Measurements from ENCODE around the gene EVI5. TPM values are rescaled to one million over a fixed set of nuclear protein-coding genes. Genes with fewer than 3 reads are reported as not detected.
A peak's percentile ranks its signal among the peaks of the same experiment; 100 is the strongest.

Gene EVI5
- total RNA-seq, 1 donor from 2014 or later = 80.4 TPM

DNA sequence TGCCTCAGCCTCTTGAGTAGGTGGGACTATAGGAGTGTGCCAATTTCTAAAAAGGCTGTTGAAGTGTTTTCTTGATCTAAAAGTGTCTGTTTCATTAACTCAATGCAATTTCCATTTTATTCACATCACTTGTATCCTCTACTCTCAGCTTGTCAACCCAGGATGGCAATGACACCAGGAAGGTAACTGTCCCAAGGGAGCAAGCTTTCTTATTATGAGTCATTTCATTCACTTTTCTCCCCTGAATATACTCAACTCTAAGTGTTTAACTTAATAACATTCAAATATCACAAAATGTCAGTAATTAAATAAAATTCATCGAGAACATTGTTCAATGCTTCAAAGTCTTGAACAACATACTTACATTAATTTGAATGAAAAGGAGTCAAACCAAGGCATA lies 275.3 kb downstream of the EVI5 start:
- Histone ChIP-seq H3K27me3 (ENCODE audit: insufficient read depth, low read length) (no peaks in the 10 kb centered on the region), H3K36me3 (ENCODE audit: insufficient read depth, low read length) (peaks cover 2% of the 10 kb centered on the region), H3K9me3 (ENCODE audit: insufficient read depth, low read depth, low read length) (no peaks in the 10 kb centered on the region), H3K9ac (ENCODE audit: low read length) (no peak overlapping the region), H3K79me2 (ENCODE audit: insufficient read depth, low read length) (no peaks in the 10 kb centered on the region), H3K4me1 (ENCODE audit: insufficient read depth, low read length) (no peaks in the 10 kb centered on the region), H3K27ac (ENCODE audit: low read depth, low read length) (no peak overlapping the region), H4K20me1 (ENCODE audit: insufficient read depth, low read length) (no peaks in the 10 kb centered on the region), H3K4me2 (ENCODE audit: low read length) (no peak overlapping the region), H3K4me3 (ENCODE audit: insufficient read depth, low read depth, low read length) (no peak overlapping the region), H2AFZ (ENCODE audit: low read depth, low read length) (no peak overlapping the region)
- Mint-ChIP-seq H3K4me3 (ENCODE audit: unreplicated experiment) (no peak overlapping the region), H3K27ac (ENCODE audit: unreplicated experiment) (no peak overlapping the region), H3K36me3 (ENCODE audit: low read depth, unreplicated experiment) (peaks cover 6% of the 10 kb centered on the region), H3K4me1 (ENCODE audit: low read depth, unreplicated experiment) (no peaks in the 10 kb centered on the region), H3K9me3 (ENCODE audit: unreplicated experiment) (no peaks in the 10 kb centered on the region), H3K27me3 (ENCODE audit: low read depth, unreplicated experiment) (no peaks in the 10 kb centered on the region)
- no peak for TF ChIP-seq EZH2 (IDR thresholded peaks at IDR 0.05; ENCODE audit: insufficient read depth, low read length)
- TF ChIP-seq, protein P1, sequence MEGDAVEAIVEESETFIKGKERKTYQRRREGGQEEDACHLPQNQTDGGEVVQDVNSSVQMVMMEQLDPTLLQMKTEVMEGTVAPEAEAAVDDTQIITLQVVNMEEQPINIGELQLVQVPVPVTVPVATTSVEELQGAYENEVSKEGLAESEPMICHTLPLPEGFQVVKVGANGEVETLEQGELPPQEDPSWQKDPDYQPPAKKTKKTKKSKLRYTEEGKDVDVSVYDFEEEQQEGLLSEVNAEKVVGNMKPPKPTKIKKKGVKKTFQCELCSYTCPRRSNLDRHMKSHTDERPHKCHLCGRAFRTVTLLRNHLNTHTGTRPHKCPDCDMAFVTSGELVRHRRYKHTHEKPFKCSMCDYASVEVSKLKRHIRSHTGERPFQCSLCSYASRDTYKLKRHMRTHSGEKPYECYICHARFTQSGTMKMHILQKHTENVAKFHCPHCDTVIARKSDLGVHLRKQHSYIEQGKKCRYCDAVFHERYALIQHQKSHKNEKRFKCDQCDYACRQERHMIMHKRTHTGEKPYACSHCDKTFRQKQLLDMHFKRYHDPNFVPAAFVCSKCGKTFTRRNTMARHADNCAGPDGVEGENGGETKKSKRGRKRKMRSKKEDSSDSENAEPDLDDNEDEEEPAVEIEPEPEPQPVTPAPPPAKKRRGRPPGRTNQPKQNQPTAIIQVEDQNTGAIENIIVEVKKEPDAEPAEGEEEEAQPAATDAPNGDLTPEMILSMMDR (IDR thresholded peaks at IDR 0.05; ENCODE audit: insufficient read depth, low read depth, low read length) = no peak
- no peak for FAIRE-seq
- no peak for DNase-seq (ENCODE audit: low read depth)

DNA sequence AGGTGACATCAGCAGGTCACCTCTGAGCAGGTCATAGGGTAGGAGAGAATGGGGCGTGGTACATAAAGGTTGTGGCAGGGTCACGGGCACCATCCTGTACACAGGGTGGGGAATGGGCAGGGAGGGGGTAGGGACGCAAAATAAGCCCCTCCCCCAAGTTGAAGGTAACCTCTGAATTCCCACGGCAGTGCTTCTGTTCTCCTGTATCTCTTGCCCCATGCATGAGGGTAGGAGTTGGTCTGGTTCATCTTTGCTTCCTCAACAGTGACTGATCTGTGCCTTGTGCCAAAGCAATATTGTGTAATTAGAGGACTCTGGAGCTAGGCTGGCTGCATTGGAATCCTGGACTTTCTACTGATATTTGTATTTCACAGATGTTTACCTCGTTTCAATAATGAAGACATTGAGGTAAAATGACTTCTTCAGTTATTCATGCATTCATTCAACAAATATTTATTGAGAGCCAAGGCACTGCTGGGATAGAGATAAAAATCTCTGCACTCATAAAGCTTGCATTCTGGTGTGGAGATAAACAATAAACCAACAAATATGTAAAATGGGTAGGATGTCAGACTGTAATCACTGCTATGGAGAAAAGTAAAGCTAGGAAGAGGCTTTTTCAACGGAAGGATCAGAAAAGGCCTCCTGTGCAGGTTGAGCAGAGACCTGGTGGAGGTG lies 279.8 kb downstream of the EVI5 start:
- Histone ChIP-seq H4K20me1 (ENCODE audit: insufficient read depth, low read length) (no peaks in the 10 kb centered on the region), H3K9ac (ENCODE audit: low read length) (no peak overlapping the region), H3K4me2 (ENCODE audit: low read length) (no peak overlapping the region), H3K27me3 (ENCODE audit: insufficient read depth, low read length) (no peaks in the 10 kb centered on the region), H3K4me1 (ENCODE audit: insufficient read depth, low read length) (no peaks in the 10 kb centered on the region), H3K4me3 (ENCODE audit: insufficient read depth, low read depth, low read length) (no peak overlapping the region), H2AFZ (ENCODE audit: low read depth, low read length) (no peak overlapping the region), H3K9me3 (ENCODE audit: insufficient read depth, low read depth, low read length) (no peaks in the 10 kb centered on the region), H3K27ac (ENCODE audit: low read depth, low read length) (no peak overlapping the region), H3K36me3 (ENCODE audit: insufficient read depth, low read length) (no peaks in the 10 kb centered on the region), H3K79me2 (ENCODE audit: insufficient read depth, low read length) (no peaks in the 10 kb centered on the region)
- Mint-ChIP-seq H3K9me3 (ENCODE audit: unreplicated experiment) (no peaks in the 10 kb centered on the region), H3K36me3 (ENCODE audit: low read depth, unreplicated experiment) (peaks cover 3% of the 10 kb centered on the region), H3K4me1 (ENCODE audit: low read depth, unreplicated experiment) (peaks cover 8% of the 10 kb centered on the region), H3K4me3 (ENCODE audit: unreplicated experiment) (no peak overlapping the region), H3K27ac (ENCODE audit: unreplicated experiment) (peak overlapping the region; percentile 28), H3K27me3 (ENCODE audit: low read depth, unreplicated experiment) (no peaks in the 10 kb centered on the region)
- no peak for DNase-seq (ENCODE audit: low read depth)
- no peak for TF ChIP-seq EZH2 (IDR thresholded peaks at IDR 0.05; ENCODE audit: insufficient read depth, low read length)
- TF ChIP-seq, protein P1 (IDR thresholded peaks at IDR 0.05; ENCODE audit: insufficient read depth, low read depth, low read length) = no peak
- no peak for FAIRE-seq

DNA sequence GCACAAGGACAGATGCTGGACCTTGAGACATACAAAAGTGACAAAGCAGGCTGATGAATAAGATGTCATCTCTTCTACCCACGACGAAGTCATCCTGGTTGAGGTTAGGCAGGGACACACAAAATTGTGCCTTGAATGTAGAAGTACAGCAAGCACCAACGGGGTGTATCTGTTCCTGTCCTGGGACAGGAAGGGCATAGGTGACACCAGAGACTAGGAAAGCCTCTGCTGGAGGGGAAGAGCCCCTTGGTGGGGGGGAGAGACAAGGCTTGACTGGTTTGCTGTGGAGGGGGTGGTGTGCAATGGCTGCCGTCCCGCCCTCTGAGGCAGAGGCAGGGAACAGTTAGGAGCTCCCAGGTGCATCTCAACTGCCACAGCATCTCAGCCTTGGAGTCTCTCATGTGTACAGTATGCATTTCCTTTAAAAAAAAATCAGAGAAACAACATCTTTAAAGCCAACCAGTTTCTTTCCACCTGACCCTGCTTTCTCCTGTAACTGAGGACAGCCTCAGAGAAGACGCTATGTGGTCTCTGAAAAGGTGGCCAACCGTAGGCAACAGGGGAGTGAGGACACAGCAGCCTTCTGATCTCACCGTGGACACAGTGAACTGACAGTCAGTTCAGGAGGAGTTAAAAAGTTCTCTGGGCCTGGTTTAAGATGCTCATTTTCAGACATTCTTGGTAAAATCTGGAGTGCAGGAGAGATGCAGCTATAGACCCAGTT lies 280.5 kb downstream of the EVI5 start:
- no peaks in the 10 kb centered on the region for H3K4me1 ChIP-seq (ENCODE audit: insufficient read depth, low read length)
- H3K27me3 ChIP-seq (ENCODE audit: insufficient read depth, low read length) = no peaks in the 10 kb centered on the region
- no peak for TF ChIP-seq EZH2 (IDR thresholded peaks at IDR 0.05; ENCODE audit: insufficient read depth, low read length)
- TF ChIP-seq, protein P1 (IDR thresholded peaks at IDR 0.05; ENCODE audit: insufficient read depth, low read depth, low read length) = no peak
- no peaks in the 10 kb centered on the region for H3K27me3 Mint-ChIP-seq (ENCODE audit: low read depth, unreplicated experiment)
- no peaks in the 10 kb centered on the region for H3K36me3 ChIP-seq (ENCODE audit: insufficient read depth, low read length)
- H3K9ac ChIP-seq (ENCODE audit: low read length) = no peak overlapping the region
- peaks cover 8% of the 10 kb centered on the region for H3K4me1 Mint-ChIP-seq (ENCODE audit: low read depth, unreplicated experiment)
- H3K27ac Mint-ChIP-seq (ENCODE audit: unreplicated experiment) = no peak overlapping the region
- no peaks in the 10 kb centered on the region for H3K36me3 Mint-ChIP-seq (ENCODE audit: low read depth, unreplicated experiment)
- no peaks in the 10 kb centered on the region for H4K20me1 ChIP-seq (ENCODE audit: insufficient read depth, low read length)
- no peaks in the 10 kb centered on the region for H3K9me3 Mint-ChIP-seq (ENCODE audit: unreplicated experiment)
- FAIRE-seq = no peak
- H2AFZ ChIP-seq (ENCODE audit: low read depth, low read length) = no peak overlapping the region
- H3K9me3 ChIP-seq (ENCODE audit: insufficient read depth, low read depth, low read length) = no peaks in the 10 kb centered on the region
- H3K27ac ChIP-seq (ENCODE audit: low read depth, low read length) = no peak overlapping the region
- no peaks in the 10 kb centered on the region for H3K79me2 ChIP-seq (ENCODE audit: insufficient read depth, low read length)
- no peak for DNase-seq (ENCODE audit: low read depth)
- H3K4me3 Mint-ChIP-seq (ENCODE audit: unreplicated experiment) = no peak overlapping the region
- H3K4me3 ChIP-seq (ENCODE audit: insufficient read depth, low read depth, low read length) = no peak overlapping the region
- H3K4me2 ChIP-seq (ENCODE audit: low read length) = no peak overlapping the region
